HG02610 (cell line): Measurements from ENCODE around the gene ACADVL.

ENCODE experiments used
- ATAC-seq: cut with Tn5 transposase; IDR thresholded peaks from one replicate; pipeline ENCODE4 v1.9.1; 2021; ENCODE audit warnings: mild to moderate bottlenecking, moderate library complexity; ENCODE audit not compliant: unreplicated experiment

ACADVL gene

DNA sequence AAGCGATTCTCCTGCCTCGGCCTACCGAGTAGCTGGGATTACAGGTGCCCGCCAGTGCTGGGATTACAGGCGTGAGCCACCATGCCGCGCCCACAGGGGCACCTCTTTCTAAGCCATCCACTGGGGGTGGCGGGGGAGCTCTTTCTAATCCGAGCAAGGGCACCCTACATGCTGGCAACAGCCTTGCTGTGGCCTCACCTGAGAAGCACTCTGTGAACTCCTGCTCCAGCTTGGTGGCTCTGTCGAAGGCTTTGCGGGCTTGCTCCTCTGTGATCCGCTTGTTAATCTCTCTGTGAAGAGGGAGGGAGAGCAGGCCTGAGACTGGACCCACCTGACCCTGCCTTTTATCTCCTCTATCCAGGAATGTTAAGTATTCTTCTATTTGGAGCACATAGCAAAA is 28.7 kb upstream of the ACADVL start:
- no peak for ATAC-seq

DNA sequence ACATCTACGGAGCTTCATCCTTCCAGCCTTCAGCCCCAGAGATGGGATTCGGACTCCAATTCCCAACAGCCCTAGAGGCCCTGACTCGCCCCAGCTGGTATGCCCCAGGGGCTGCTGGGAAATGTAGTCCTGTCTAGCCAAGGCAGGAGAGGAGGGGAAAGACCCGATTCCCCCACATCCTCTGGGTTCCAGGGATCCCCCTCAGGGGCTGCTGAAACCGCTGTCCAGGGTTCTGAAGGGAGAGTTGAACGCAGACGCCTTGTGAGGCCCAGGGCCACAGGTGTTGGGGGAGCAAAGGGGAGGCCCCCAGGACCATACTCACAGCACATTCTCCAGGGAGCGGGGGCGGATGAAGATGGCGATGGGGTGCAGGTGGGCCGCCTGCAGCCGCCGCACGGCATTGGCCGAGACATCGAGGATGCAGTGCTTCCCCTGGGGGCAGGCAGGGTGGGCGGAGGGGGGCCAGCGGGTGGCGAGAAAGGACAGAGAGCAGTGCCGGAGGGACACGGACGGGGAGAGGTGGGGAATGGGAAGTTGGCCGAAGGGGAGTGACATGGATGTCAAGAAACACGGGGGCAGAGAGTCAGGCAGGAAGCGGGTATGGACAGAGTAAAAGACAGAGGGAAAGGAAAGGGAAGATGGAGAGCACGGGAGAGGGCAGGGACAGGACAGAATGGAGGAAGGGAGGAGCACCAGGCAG is 28.0 kb upstream of the ACADVL start:
- ATAC-seq: no peak

DNA sequence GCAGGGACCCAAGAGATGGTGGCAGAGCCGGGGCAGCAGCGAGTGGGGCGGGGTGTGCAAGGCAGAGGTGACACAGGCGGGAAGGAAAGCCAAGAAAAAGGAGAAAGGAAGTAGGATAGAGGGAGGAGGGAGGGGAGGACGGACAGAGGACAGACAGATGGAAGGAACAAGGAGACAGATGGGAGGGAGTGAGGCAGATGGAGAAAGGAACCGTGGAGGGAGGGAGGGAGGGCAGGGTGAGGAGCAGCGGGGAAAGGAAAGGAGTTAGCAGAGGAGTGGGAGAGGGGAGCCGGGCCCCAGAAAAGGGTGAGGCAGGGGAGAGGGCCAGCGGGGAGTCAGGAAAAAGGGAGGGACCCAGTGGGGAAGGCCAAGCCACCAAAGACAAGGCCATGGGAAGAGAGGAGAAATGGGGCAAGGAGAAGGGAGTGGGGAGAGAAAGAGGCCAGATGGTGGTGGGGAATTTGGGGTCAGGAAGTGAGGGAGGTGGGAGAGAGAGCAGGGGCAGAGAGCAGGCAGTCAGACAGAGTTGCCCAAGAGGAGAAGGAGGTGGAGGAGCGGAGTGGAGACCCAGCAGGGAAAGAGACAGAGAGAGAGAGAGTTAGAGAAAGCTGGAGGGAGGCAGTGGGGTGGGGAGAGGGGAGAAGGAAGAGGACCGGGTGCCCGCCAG is 27.3 kb upstream of the ACADVL start:
- ATAC-seq: no peak

DNA sequence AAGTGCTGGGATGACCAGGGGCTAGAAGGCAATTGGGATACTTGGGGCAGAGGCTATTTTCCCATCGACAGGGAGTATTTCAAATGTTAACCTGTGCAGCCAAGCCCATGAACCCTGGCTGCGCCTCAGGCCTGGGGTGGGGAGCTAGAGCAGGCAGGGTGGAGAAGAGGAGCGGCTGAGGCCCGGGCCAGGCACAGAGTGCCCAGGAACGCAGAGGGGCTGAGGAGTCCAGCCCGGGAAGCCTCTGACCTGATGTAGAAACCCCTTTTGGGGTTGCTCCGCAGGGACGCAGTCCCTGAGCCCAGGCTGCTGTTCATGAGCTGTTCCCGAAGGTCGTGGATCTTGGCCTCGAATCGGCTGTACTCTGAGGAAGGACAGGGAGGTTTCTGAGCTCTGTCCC is 23.8 kb upstream of the ACADVL start:
- ATAC-seq: no peak

DNA sequence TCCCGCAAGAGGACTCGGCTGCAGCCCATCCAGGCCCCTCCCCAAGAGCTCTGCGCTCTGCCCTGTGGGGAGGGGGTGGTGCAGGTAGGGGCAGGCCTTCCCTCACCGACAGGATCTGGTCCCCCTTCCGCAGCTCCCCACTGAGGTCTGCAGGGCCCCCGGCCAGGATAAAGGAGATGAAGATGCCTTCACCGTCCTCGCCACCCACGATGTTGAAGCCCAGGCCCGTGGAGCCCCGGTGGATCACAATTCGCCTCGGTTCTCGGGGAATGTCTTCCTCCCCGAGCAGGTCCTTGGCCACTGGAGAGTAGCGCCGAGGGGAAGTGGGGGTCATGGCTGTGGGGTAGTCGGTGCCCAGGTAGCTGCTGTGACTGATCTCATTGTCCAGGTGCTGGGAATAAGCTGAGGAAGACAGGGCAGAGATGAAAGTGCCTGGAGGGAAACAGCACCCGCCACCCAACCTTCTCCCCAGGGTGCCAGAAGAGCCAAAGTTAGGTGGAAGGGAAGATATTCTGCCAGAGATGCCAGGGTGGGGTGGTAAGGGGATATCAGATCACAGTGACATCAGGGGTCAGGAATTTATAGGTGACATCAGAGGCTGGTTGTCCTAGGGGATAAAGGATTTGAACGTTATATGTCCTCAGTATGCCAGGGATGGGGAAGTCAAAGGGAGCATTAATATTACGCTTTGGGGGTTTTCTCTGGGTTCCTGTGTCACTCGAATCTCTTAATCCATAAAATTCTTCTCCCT is 22.9 kb upstream of the ACADVL start:
- ATAC-seq: no peak

DNA sequence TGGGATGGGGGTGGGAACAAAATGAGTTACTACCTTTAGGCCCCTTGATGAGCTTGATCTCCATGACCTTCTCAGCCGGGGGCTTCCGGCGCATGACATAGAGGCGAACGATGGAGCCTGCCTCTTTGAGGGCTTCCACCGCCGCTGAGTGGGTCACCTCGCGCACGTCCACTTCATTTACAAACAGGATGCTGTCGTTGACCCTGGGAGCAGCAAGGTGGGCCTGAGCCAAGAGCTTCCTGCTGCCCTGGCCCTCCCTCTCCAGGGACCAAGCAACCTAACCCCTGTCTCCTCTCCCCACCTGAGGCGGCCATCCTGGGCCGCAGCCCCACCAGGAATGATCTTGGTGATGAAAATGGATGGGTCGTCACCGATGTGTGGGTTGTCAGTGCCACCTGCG is 16.3 kb upstream of the ACADVL start:
- no peak for ATAC-seq

DNA sequence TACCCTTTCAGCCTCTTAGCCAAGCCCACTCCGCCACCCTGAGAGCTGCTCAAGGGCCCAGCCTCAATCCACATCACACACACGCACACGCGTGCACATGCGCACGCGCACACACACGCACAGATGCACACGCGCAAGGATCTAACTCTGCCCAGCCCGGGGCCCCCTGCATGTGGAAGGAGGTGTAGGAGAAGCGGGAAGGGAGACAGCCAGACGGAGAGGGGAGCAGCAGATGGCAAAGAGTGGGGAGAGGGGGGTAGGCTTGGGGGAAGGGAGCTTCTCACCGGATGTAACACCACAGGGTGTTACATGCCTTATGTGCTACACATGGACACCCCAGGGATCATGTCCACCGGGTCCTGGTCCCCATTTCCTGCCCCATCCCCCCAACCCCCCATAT is 15.4 kb upstream of the ACADVL start:
- ATAC-seq: no peak

DNA sequence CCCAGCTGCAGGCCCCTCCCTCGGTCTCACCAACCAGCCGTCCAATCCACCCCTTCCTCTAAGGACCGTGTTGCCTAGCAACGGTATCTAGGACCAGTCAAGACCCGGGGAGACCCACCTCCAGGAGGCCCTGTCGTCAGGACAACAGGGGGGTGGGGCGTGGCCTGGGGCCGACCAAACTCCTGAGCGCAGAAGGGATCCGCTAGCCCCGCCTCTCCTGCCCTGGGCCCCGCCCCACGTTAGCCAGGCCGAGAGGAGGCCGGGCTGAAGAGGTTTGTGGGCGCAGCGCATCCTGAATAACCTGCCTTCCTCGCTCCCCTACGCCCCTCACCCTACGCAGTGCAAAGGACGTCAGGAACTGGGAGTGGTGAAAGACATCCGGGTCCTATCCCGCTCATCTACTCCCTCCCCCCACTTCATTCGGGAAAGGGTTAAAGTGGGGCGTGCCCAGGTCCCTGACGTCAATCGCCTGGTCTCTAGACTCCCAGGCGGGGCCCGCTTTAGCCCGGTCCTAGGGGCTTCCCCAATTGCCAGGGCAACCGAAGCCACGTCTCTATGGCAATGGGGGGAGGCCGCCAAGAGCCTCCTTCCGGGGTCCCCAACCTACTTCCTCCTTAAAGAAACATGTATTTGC is 14.8 kb upstream of the ACADVL start:
- peak; percentile 90 for ATAC-seq

DNA sequence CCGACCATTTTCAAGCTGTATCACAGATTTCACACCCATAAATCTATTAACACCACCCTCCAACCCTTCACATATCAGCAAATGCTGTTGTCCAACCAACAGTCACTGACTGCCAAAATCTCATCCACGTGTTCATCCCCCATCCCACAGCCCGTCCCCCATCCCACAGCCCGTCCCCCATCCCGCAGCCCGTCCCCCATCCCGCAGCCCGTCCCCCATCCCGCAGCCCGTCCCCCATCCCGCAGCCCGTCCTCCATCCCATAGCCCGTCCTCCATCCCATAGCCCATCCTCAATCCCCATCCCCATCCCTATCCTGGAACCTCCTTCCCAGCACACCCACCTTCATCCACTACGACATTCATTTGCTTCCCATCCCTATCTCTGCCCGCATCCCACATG is 14.2 kb upstream of the ACADVL start:
- no peak for ATAC-seq

DNA sequence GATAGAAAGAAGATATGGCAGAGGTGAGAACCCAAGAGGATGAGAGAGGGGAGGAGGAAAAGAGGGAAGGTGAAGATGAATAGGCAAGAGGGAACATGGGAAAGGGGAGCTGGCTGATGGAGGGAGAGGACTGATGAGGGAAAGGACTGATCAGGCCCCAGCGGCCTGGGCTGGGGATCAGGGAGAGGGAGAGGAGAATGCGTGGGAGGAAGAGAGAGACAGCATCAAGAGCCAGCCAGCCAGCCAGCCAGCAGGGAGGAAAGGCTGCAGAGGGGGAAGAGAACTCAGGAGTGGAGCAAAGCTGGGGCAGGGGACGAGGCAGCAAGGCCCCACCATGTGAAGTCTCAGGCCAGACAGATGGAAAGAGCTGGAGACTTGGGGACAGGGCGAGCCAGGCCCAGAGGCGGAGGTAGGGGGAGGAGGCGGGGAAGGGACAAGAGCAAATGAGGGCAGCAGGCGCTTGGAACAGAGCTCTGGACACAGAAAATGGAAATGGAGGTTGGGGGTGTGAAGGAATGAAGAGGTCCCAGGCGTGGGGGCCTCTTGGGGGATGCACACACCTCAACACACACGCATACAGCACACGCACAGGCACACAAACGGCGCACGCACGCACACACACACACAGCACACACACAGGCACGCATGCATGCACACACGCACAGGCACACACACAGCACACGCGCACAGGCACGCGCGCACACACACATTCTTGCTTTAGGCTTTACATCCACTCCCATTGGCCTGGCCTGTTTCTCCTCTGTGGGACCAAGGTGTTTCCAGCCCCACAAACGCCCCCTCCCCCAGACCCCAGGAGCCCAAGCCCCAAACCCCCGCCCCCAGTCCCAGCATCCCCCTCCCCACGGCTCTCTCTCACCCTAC is 12.4 kb upstream of the ACADVL start:
- no peak for ATAC-seq

DNA sequence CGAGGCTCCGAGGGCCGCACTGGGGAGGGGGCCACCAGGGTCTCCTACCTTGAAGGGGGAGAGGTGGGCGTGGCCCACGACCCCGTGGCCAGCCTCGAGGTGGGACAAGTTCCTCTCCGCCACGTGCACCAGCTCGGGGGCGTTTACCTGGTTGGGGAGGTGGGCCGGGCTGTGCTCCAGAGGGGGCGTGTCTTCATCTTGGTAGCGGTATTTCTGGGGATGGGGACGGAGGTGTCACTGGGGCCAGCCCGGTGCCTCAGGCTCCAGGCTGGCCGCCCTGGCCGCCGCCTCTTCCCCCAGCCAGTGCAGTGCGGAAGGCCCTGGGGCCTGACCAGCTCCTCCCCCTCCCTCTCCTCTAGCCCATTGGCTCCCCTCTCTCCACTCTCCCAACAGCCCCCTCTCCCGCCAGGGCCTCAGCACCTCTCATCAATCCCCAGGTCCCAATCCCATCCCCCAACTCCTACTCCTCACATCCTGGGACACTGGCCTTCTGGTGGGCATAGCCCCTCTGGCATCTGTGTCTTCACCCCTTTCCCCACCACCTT is 11.6 kb upstream of the ACADVL start:
- ATAC-seq: no peak

DNA sequence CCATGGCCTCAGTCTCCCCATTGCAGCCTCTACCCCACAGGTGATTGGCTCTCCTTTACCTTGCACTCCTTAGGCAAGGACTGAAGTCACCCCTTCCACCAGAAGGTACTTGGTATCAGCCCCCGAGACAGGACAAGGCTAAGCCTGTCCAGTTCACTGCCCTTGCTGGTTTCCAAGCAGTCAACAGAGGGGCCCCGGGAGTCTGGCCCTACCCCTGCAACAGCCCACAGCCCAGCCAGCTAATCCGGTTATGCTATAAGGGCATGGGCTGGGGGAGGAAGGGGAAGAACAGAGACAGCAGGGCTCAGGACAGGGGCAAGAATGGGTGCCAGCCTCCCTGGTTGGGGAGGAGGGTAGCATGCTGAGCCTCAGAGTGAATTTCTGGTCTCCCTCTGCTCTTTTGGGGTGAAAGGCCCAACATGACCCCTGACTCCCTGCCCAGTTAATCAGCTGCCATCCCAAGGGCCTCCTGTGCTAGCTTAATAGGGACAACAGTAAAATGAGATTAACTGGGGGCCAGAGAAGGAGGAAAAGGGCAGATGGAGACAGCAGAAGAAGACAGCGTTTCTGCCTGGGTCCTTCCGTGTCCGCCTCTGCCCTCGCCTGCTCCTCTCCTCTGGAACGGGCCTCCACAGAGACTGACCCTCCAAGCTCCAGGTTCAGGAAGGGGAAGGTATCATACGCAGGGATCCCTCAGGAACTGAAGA is 10.8 kb upstream of the ACADVL start:
- no peak for ATAC-seq

DNA sequence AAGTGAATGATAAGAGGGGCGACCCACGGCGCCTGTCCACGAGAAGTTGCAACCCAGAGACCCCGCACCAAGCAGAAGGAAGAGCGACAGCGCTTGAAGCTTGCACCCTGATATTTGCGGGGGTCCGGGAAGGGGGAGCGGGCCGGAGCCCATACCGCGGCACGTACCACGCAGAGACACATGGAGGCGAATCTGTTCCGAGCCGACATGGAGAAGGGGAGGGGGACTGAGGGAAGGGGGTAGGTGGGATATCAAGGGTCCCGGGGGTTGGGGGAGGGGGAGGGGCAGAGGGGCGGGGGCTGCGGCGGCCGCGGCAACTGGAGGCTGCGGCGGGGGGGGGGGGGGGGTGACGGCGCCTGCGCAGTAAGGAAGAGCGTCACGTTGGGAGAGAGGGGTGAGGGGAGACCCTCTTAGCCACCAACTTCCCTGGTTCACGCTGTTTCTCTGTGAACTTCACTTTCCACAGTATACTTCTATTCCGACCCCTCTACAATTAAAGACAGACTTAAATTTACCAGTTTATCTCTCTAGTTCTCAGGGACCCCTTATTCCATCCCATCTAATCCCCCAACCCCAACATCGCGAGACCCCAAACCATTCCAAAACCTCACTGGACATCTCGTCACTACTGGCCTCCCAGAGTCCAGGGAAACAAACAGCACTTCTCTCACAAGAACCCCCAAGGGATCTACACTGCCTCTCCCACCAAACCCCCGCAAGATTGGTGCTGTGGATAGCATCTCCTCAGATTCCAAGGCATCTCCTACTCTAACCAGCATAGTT is 8.1 kb upstream of the ACADVL start:
- ATAC-seq: no peak

DNA sequence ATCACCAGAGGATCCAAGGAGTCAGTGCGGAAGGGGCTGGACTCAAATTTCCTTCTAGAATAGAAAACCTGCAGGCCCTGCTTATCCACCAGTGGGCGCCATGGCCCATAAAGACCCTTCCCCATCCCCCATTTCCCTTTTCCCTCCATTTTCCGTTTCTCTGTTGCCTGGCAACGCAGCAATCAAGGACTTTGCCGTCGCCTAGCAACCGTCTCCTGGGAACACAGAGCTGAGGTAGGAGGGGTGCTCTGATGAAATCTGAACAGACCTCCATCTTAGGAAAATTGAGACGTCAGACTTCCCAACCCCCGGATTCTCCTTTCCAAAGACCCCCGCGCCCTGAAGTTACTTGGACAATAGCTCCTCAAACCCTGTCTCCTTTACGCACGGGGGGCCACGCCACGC is 5.8 kb upstream of the ACADVL start:
- no peak for ATAC-seq

DNA sequence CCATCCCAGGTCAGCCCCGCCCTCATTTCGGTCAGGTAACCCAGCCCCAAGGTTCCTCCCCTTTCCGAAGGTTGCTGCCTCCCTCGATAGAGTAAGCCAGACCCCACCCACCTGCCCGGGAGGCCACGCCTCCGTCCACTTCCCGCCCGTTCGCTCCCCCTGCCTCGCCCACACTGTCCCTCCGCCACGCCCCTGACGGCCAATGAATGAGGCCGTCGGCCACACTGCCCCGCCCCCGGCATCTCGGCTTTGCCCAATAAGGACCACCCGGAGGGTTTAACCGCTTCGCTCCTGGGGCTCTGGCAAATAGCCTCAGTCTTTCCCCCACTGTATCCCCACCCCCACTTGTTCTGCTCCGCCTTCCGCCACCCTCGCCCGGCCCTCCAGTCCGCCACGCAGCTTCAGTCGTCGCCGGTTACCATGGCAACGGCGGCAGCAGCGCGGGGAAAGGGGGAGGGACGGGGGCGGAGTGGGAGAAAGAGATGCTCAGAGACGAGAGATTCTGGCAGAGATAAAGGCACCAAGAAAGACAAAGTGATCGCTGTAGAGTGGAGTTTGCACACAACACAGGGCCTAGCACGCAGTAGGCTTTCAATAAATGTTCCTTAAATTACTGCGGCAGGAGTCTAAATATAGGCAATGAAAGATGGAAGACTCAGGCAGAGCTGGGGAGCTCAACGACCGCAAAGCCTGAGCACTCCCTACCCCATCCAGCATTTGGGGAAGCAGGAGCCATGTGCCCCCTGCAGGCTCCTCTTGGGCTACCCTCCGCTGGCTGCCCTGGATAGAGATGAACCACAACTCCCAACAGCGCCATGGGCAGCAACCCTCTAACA is 5.2 kb upstream of the ACADVL start:
- ATAC-seq: peak; percentile 72

DNA sequence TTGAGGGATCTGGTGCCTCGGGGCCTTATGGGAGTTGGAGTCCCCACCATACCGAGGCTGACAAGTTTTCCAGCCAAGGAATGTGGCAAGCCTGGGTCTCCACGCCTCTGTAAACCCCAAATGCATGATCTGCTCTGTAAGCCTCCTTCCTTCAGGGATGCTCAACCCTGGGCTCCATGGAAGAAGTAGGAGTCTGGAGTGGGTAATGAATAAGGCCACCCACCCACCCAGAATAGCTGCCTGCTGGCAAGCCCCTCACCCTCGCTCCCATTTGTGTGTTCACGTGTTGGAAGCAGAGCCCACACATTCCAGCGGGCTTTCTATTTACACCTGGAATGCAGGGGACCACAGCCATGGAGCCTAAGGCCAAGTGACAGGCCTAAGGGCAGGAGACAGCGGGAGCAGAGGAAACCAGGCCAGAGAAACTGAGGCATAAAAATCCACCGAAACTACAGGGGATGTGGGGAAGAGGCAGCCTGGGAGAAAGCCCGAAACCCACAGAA is 4.6 kb upstream of the ACADVL start:
- no peak for ATAC-seq

DNA sequence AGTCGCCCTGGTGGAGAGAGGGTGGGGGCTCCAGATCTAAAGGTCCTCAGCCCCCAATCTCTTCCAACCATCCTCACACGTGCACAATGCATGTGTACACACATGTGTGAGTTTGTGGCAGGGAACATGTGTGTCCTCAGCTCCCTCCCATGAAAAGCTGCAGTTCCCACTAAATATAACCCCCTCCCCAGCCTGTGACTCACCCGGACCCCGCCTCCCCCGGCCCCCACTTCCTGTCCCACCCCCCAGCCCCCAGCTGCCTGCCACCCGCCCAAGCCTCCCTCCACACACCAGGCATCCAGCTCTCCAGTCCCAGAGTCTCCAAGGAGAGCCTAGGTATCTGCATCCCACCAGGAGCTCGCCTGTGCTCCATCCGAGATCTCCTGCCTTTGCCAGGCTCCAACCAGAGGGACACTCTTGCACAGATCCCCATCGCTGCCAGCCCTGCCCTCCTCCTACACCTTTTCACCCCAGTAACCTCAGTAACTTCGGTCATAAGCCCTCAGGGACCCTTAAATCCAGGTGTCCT is 4.0 kb upstream of the ACADVL start:
- no peak for ATAC-seq
